NB4 (cell line): ENCODE measurements around the gene NALCN.

Source experiments
- DNase-seq: peaks from one replicate; pipeline ENCODE4 v3.0.0; 2010; ENCODE audit warnings: low read depth
- H3K4me3 ChIP-seq: one replicate; pipeline ENCODE4 v1.5.1; 2011; ENCODE audit warnings: mild to moderate bottlenecking, low read depth, low read length, moderate library complexity
- CTCF ChIP-seq: IDR thresholded peaks from one replicate; pipeline ENCODE4 v1.5.1; 2012; ENCODE audit warnings: low read depth, low read length
- MAX ChIP-seq: IDR thresholded peaks from 2 replicates; pipeline ENCODE4 v1.6.1; 2011; ENCODE audit warnings: low read depth, low read length
- MYC ChIP-seq: IDR thresholded peaks from 2 replicates; pipeline ENCODE4 v1.6.1; 2011; ENCODE audit warnings: low read depth, low read length
- POLR2A ChIP-seq: IDR thresholded peaks from 2 replicates; pipeline ENCODE4 v1.6.1; 2011; ENCODE audit warnings: mild to moderate bottlenecking; ENCODE audit not compliant: insufficient read length; ENCODE audit errors: extremely low read depth

NALCN gene

GRCh38 chr13:101115762-101116171 lies 300.5 kb downstream of the NALCN start:
- DNase-seq = peak; percentile 4
- TF ChIP-seq MAX = no peak
- TF ChIP-seq CTCF = no peak
- no peak for TF ChIP-seq POLR2A
- TF ChIP-seq MYC = no peak
- no peak overlapping the region for H3K4me3 ChIP-seq

GRCh38 chr13:101111894-101112293 lies 304.4 kb downstream of the NALCN start:
- no peak for TF ChIP-seq MAX
- no peak for TF ChIP-seq CTCF
- TF ChIP-seq POLR2A = no peak
- no peak for TF ChIP-seq MYC
- no peak for DNase-seq
- no peak overlapping the region for H3K4me3 ChIP-seq

- no peak for DNase-seq
- TF ChIP-seq POLR2A (no peak), MAX (no peak), MYC (no peak), CTCF (no peak)
- no peak overlapping the region for H3K4me3 ChIP-seq
Observed at GRCh38 chr13:101109005-101109404, 307.3 kb downstream of the NALCN start.

- H3K4me3 ChIP-seq = no peak overlapping the region
- DNase-seq = no peak
- TF ChIP-seq CTCF (no peak), POLR2A (no peak), MYC (no peak), MAX (no peak)
Observed at GRCh38 chr13:101098873-101099272, 317.4 kb downstream of the NALCN start.

GRCh38 chr13:101092985-101093384 lies 323.3 kb downstream of the NALCN start:
- TF ChIP-seq CTCF (no peak), MYC (no peak), POLR2A (no peak), MAX (no peak)
- H3K4me3 ChIP-seq = no peak overlapping the region
- no peak for DNase-seq

GRCh38 chr13:101090287-101090686 lies 326.0 kb downstream of the NALCN start:
- DNase-seq = no peak
- no peak for TF ChIP-seq MAX
- no peak overlapping the region for H3K4me3 ChIP-seq
